GM21528 (cell line): Measurements from ENCODE around the gene KRR1.

ENCODE experiments used
- ATAC-seq: cut with Tn5 transposase; IDR thresholded peaks from one replicate; pipeline ENCODE4 v1.9.1; 2021; ENCODE audit warnings: mild to moderate bottlenecking, moderate library complexity; ENCODE audit not compliant: unreplicated experiment, low FRiP score

Gene KRR1

GRCh38 chr12:75511116-75512048 lies at the start of gene KRR1:
TSS of gene KRR1 (minus strand) at chr12:75511609. CDS start at chr12:75511597, 12 bp downstream.
- peak; percentile 99 for ATAC-seq

DNA sequence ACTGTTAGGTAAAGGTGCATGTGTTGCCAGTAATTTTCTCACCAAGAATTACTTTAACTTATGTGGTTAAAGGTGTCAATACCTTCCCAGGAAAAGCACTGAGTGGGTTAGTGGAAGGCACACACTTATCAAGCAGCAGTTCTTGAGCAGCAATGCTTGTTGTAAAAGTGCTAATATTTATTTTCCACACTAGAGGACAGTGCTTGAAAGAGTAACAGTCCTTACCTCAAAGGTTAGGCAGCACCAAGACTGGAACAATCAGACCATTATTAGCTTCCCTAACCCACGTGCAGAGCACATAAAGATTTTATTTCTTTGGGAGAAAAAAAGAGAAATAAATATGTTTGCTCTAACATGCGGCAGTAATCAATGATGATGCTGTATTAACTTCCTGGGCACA lies 48.8 kb upstream of the KRR1 start:
- ATAC-seq: no peak

- ATAC-seq: no peak
Measured at GRCh38 chr12:75558287-75558686, 46.9 kb upstream of the KRR1 start.

- no peak for ATAC-seq
Measured at GRCh38 chr12:75556311-75556899, 45.0 kb upstream of the KRR1 start.

DNA sequence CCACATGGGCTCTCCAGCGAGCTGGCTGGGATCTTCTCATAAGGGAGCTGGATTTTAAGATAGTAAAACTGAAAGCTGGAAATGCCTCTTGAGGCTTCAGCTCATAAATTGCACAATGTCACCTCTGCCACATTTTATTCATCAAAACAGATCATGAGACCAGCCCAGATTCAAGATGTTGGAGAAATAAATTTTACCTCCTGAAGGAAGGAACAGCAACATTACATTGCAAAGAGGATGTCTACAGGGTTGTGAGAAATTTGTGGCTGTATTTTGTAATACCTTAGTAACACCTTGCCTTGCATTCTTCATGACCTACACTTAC lies 43.1 kb upstream of the KRR1 start:
- ATAC-seq: no peak

- no peak for ATAC-seq
Measured at GRCh38 chr12:75553836-75554555, 42.6 kb upstream of the KRR1 start.

DNA sequence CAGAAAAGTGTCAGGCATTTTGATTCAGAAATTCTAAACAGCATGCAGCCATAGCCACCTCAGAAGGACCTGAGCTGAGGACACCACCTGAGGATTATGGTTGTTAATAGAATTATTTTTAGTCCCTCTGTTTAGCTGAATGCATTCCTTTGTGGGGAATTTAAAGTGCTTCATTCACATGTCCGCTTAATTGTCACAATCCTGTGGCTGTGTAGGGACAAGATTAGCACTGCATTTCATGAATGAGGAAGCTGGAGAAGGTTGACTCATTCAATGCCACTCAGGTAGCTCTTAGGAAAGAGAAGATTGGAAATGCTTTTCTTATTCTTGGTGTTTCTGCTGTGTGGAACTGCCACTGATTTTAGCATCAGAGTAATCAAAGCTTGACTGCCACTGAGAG lies 42.0 kb upstream of the KRR1 start:
- no peak for ATAC-seq

- no peak for ATAC-seq
Measured at GRCh38 chr12:75551477-75551876, 40.1 kb upstream of the KRR1 start.

DNA sequence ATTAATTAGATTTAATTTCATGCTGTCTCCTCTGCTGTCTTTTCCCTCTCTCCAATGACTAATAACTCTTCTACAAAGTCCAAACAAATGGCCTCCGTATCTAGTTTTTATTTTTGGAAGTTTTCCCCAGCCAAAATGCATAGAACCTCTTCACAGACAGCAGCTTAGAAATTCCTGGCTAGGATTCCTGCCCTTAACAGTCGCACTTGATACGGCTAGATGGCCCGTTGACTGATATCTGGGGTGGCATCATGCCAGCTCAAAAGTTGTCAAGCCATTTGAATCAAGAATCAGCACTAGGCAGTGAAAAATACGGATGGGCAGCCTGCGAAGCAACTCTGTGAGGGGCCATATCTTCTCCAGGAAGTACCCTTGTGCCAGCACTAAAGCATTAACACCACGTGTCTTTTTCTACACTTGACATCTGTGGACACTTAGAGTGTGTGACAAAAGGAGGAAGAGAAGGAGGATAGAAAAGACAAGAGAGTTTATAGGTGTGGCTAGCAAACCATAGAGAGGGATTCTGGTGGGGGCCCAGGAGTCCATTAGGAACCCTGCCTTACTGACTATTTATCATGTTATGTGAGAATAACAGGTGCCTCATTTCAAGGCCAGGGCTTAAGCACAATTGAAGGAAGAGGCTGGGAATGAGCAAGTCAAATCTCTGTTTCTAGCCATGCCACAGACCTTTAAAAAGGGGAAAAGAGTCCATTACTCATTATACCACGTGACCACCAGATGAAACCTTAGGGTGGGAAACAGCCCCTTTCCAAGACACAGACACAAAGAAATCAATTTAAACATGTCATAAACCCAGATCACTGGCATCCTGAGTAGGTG lies 39.2 kb upstream of the KRR1 start:
- no peak for ATAC-seq

- ATAC-seq: no peak
Measured at GRCh38 chr12:75549989-75550388, 38.6 kb upstream of the KRR1 start.

GRCh38 chr12:75548879-75549278 lies 37.5 kb upstream of the KRR1 start:
- ATAC-seq: no peak

- no peak for ATAC-seq
Measured at GRCh38 chr12:75545636-75546035, 34.2 kb upstream of the KRR1 start.

- ATAC-seq: no peak
Measured at GRCh38 chr12:75543529-75543928, 32.1 kb upstream of the KRR1 start.

GRCh38 chr12:75542942-75543341 lies 31.5 kb upstream of the KRR1 start:
- ATAC-seq: no peak

GRCh38 chr12:75539889-75540288 lies 28.5 kb upstream of the KRR1 start:
- ATAC-seq: no peak

- no peak for ATAC-seq
Measured at GRCh38 chr12:75533239-75533638, 21.8 kb upstream of the KRR1 start.

GRCh38 chr12:75529826-75530225 lies 18.4 kb upstream of the KRR1 start:
- ATAC-seq: no peak

GRCh38 chr12:75529316-75529715 lies 17.9 kb upstream of the KRR1 start:
- no peak for ATAC-seq

DNA sequence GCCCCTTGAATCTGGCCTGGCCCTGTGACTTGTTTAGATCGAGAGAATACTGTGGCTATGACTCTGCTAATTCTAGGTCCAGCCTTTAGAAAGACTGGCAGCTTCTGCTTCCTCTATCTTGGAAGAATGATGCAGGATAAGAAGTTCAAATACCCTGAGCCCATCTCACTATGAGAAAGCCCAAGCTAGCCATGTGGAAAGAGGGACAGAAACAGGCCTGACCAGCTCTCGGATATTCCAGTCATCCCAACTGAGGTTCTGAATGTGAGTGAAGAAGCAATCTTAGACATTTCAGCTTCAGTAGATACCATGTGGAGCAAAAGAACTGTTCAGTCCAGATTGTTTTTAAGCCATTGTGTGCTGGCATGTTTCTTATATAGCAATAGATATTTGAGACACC lies 17.3 kb upstream of the KRR1 start:
- ATAC-seq: no peak

DNA sequence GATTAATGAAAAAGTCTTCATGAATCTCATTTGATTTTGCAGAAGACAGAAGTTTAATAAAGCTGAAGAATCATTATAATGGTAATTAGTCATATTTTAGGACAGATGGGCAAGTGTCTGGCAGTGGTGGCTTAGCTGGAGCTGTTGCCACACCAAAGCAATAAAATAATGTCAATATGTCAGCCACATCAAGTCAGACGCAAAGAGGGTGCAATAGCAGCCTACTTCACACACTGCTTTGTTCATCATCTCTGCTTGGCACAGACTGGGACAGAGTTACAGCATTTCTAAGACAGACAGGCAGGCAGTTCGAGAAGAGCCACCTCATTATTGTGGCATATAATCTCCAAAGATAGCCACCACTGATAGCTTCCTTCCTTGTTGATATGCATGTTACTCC lies 16.9 kb upstream of the KRR1 start:
- no peak for ATAC-seq
